C4-2B (cell line): Measurements from ENCODE around the gene ZFR.

Experiments used
- ZFX ChIP-seq: fragments of 450-650 bp; IDR thresholded peaks from 2 replicates; pipeline ENCODE4 v1.6.1; 2017
- TF ChIP-seq, protein P1 (sequence below): fragments of 450-650 bp; conservative IDR thresholded peaks from 2 replicates; pipeline ENCODE4 v1.5.1; 2017; ENCODE audit warnings: mild to moderate bottlenecking

GRCh38 chr5:32419791-32420190 is 24.7 kb downstream of the ZFR start:
- TF ChIP-seq, protein P1, sequence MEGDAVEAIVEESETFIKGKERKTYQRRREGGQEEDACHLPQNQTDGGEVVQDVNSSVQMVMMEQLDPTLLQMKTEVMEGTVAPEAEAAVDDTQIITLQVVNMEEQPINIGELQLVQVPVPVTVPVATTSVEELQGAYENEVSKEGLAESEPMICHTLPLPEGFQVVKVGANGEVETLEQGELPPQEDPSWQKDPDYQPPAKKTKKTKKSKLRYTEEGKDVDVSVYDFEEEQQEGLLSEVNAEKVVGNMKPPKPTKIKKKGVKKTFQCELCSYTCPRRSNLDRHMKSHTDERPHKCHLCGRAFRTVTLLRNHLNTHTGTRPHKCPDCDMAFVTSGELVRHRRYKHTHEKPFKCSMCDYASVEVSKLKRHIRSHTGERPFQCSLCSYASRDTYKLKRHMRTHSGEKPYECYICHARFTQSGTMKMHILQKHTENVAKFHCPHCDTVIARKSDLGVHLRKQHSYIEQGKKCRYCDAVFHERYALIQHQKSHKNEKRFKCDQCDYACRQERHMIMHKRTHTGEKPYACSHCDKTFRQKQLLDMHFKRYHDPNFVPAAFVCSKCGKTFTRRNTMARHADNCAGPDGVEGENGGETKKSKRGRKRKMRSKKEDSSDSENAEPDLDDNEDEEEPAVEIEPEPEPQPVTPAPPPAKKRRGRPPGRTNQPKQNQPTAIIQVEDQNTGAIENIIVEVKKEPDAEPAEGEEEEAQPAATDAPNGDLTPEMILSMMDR = no peak
- TF ChIP-seq ZFX = no peak
